ENCODE measurements around the gene PLPP6.

GRCh38 chr9:4671737-4672136 lies 9.6 kb downstream of the PLPP6 start:
- TF ChIP-seq POLR2A (IDR thresholded peaks at IDR 0.05) (no peak), CTCF (IDR thresholded peaks at IDR 0.05) (no peak)
